GM18519 (cell line): ENCODE measurements around the gene APOA4.
"Not testable (repeated sequence)": the region's sequence is repeated elsewhere in the genome, so short reads cannot be mapped to it uniquely, and the experiment has no call there.

Source experiments
- ATAC-seq: cut with Tn5 transposase; IDR thresholded peaks from one replicate; pipeline ENCODE4 v1.9.1; 2021; ENCODE audit warnings: mild to moderate bottlenecking, moderate library complexity; ENCODE audit not compliant: unreplicated experiment, low FRiP score

The APOA4 gene

DNA sequence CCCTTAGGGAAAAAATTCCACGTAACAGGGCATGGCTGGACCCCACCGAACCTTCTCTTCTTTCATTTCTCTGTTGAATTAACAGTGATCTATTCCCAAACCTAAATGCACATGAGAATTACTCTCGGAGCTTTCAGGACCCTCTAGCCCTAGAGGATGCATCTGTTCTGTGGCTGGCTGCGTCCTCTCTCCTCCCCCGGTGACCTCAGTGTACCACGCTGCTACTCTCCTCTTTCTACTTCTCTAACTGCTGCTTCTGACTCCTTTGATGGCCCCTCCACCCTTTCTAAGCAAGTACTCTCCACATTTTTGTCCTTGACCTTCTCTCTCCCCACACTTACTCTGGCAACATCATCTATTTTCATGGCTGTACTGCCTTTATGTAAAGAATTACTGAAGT, 26.4 kb upstream of the APOA4 start:
- no peak for ATAC-seq

GRCh38 chr11:116849060-116849459, 26.0 kb upstream of the APOA4 start:
- no peak for ATAC-seq

DNA sequence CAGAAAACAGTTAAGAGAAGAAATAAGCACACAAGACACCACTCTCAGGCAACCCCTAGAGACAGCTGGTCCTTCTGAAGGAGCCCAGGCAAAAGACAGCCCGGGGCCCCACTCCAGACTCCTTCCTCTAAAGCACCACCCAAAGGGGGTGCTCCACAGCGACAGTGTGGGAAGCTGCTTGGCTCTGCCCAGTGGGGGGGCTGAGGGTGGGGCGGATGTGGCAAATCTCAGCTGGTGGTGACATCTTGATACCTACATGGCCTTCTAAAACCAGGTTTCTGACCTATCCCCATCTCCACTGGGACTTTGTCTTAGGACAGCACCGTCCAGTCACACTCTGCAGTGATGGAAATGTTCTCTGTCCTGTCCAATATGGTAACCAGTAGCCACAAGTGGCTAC, 24.5 kb upstream of the APOA4 start:
- ATAC-seq: no peak

DNA sequence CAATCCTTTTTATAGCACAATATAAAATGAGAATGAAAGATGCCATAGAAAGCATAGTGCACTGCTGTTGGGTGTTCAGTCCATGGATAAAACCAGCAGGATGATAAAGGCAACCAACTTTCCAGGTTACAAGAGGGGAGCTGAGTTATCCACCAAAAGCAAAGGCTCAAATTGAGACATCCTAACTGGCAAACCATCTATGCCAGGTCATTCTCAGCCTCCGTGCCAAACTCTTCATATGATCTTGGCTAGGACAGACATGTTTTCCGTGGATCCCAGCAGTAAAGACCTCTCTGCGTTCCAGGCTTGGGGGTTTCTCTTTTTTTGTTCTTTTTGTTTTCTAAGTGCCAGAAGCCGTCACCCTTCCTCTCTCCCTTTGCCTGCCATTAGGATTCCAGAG, 21.6 kb upstream of the APOA4 start:
- no peak for ATAC-seq

DNA sequence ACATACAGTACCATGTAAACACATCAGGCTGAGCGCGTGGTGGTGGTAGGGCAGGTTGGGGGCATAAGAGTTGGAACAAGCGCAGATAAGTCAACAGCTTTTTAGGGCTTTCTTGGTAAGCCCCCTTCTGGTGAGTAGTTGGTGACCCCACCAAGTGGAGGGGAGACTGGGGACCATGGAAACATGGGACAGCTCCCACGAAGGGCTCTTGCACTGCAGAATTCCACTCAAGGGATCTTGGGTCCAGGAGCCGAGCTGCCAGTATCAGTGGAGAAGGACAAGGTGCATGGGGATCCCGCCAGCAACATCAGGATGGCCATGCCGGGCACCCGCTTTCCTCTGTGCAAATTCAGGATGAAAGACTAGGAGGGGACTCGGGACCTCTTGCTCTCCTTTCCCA, 20.6 kb upstream of the APOA4 start:
- no peak for ATAC-seq

- ATAC-seq: no peak
Observed at GRCh38 chr11:116842909-116843308, 19.8 kb upstream of the APOA4 start.

DNA sequence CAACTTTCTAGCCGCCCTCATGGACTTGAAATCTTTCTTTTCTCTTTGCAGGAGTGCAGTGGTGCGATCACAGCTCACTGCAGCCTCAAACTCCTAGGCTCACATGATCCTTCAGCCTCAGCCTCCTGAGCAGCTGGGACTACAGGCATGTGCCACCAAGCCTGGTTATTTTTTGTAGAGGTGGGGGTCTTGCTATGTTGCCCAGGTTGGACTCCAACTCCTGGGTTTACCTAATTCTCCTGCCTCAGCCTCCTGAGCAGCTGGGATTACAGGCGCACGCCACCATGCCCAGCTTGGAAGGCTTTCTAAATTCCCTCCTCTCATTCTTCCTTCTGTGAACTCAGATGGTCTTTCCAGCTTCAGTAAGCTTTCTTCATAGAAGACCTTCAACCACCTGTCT, 19.0 kb upstream of the APOA4 start:
- no peak for ATAC-seq

GRCh38 chr11:116840746-116841296, 17.7 kb upstream of the APOA4 start:
- no peak for ATAC-seq

DNA sequence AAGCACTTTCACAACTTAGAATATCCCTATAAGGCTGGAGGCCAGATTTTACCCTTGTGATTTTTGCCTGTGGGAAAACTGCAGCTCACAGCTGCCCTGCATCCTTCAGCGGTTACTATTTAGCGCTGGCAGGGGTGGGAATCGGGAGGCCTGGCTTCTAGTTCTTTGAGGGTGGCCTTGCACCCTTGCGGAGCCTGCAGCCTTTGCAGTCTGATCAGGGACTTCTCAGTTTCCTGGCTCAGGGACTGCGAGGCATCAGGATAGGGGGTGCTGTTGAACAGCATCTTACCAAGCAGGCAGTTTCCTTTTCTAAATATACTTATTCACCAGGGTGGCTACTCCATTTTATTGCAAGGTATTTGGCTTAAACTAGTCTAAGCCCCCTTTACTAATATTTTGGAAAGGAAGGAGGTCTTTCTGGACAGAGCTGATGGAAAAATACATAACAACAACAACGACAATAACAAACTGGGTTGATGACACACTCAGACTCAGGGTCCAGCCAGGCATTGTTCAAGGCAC, 17.2 kb upstream of the APOA4 start:
- ATAC-seq: no peak

GRCh38 chr11:116838321-116839084, 15.4 kb upstream of the APOA4 start:
- ATAC-seq: no peak

- no peak for ATAC-seq
Observed at GRCh38 chr11:116837231-116838091, 14.4 kb upstream of the APOA4 start, which contains the start of gene APOA1. Gene APOA1, minus strand, starts transcription at chr11:116837622. Its CDS starts 235 bp downstream, at chr11:116837387.

DNA sequence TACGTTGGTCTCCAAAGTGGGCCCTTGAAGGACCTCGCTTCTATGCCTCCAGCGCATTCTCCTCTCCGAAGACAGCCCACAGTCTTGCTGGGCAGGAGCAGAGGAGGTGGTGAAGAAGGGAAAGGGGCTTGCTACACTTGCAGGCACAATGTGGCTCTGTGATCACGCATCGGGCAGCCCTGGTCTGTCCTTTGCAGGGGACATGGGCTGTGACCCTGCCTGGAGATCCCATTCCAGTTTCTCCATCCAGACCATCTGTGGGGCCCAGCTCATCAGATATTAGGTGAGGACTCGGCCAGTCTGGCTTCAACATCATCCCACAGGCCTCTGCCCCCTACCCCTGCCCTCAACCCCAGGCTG, 13.5 kb upstream of the APOA4 start:
- ATAC-seq: no peak

GRCh38 chr11:116835791-116836631, 12.9 kb upstream of the APOA4 start:
- peak; percentile 68 for ATAC-seq

DNA sequence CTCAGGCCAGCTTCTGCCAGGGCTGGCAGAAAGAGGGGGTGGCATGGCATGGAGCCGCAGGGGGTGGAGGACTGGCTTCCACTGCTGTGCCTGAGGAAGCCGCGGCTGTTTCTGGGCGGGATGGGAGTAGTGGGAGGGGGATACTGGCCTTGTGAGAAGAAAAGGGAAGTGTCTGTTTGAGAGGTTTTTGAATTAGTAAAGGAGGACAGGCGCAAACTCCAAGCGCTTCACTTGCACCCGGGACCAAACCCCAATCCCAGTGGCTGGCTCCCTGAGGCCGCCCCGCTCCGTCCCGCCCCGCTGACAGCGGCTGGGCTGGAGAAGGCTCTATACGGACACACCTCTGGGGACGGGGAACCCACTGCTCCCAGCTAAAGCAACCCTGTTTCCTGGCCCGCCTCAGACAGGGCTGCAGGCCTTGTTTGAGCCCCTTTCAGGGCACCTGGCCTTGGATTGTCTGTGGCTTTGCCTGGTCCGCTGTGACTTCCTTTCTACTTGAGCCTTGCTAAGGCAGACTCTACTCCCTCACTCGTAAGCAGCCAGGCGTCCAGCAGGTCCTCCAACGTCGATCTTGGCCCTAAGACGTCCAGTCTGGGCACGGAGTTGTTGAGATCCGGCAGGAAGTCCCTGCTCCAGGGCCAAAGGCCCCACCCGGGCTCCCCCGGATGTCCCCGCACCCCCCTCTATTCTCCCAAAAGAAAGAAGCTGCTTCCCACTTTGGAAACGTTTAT, 12.1 kb upstream of the APOA4 start:
- ATAC-seq: no peak

DNA sequence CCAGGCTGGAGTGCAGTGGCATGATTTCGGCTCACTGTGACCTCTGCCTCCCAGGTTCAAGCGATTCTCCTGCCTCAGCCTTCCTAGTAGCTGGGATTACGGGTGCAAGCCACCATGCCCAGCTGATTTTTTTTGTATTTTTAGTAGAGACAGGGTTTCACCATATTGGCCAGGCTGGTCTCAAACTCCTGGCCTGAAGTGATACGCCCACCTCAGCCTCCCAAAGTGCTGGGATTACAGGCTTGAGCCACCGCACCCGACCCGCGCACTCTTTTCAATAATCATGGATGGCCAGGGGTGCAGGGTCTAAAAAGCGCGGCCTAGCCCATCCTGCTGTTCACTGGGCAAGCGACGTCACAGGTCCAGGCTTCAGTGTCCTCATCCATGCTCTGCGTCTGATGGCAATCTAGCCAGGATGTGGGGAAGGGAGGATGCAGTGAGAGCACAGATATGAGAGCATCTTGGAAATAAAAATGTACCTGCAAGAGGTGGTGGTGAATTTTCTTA, 11.5 kb upstream of the APOA4 start:
- ATAC-seq: not testable (repeated sequence)

GRCh38 chr11:116833816-116834534, 10.9 kb upstream of the APOA4 start:
- ATAC-seq: no peak

DNA sequence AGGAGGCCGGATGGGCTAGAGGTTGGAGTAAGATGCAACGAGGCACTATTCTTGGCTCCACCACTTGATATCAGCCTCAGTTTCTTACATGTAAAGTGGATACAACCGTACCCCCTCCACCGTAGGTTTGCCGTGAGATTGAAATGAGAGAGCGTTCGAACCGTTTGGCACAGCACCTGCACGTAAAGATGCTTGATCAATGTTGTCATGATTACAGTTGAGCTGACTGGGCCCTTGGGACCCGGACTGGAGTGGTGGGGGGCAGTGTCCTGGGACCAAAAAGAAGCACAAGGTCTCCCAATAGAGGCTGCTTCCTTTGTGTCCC, 10.3 kb upstream of the APOA4 start:
- ATAC-seq: no peak

DNA sequence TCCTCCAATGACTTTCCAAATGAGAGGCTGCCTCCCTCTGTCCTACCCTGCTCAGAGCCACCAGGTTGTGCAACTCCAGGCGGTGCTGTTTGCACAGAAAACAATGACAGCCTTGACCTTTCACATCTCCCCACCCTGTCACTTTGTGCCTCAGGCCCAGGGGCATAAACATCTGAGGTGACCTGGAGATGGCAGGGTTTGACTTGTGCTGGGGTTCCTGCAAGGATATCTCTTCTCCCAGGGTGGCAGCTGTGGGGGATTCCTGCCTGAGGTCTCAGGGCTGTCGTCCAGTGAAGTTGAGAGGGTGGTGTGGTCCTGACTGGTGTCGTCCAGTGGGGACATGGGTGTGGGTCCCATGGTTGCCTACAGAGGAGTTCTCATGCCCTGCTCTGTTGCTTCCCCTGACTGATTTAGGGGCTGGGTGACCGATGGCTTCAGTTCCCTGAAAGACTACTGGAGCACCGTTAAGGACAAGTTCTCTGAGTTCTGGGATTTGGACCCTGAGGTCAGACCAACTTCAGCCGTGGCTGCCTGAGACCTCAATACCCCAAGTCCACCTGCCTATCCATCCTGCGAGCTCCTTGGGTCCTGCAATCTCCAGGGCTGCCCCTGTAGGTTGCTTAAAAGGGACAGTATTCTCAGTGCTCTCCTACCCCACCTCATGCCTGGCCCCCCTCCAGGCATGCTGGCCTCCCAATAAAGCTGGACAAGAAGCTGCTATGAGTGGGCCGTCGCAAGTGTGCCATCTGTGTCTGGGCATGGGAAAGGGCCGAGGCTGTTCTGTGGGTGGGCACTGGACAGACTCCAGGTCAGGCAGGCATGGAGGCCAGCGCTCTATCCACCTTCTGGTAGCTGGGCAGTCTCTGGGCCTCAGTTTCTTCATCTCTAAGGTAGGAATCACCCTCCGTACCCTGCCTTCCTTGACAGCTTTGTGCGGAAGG, 9.5 kb upstream of the APOA4 start:
- ATAC-seq: no peak
